NCI-H146 (cell line): ENCODE data around the gene APPL2.

ENCODE experiments used
- DNase-seq: peaks from one replicate; lab custom pipeline; 2025; lab: John Stamatoyannopoulos, UW

APPL2 gene

GRCh38 chr12:105235732-105236476, at the start of gene APPL2:
Gene APPL2, minus strand, starts transcription at chr12:105236174. Its CDS starts 162 bp downstream, at chr12:105236012.
- peak; percentile 93 for DNase-seq

- DNase-seq, result no peak
Measured at GRCh38 chr12:105285378-105285777, 49.4 kb upstream of the APPL2 start.

- DNase-seq, result no peak
Measured at GRCh38 chr12:105281694-105282049, 45.7 kb upstream of the APPL2 start.

GRCh38 chr12:105280966-105281693, 45.2 kb upstream of the APPL2 start:
- DNase-seq, result no peak

- DNase-seq, result peak; percentile 39
Measured at GRCh38 chr12:105279460-105280056, 43.6 kb upstream of the APPL2 start.

- peak; percentile 8 for DNase-seq
Measured at GRCh38 chr12:105278043-105278697, 42.2 kb upstream of the APPL2 start.

- DNase-seq, result peak; percentile 74
Measured at GRCh38 chr12:105275997-105276733, 40.2 kb upstream of the APPL2 start.

GRCh38 chr12:105274571-105274970, 38.6 kb upstream of the APPL2 start:
- DNase-seq, result no peak

GRCh38 chr12:105273601-105274000, 37.6 kb upstream of the APPL2 start:
- no peak for DNase-seq

GRCh38 chr12:105272814-105273416, 36.9 kb upstream of the APPL2 start:
- DNase-seq, result no peak

GRCh38 chr12:105272152-105272551, 36.2 kb upstream of the APPL2 start:
- no peak for DNase-seq

- DNase-seq, result no peak
Measured at GRCh38 chr12:105271364-105271763, 35.4 kb upstream of the APPL2 start.

- DNase-seq, result no peak
Measured at GRCh38 chr12:105270671-105271255, 34.8 kb upstream of the APPL2 start.

- DNase-seq, result no peak
Measured at GRCh38 chr12:105267711-105268110, 31.7 kb upstream of the APPL2 start.

- DNase-seq, result no peak
Measured at GRCh38 chr12:105264771-105265170, 28.8 kb upstream of the APPL2 start.

GRCh38 chr12:105262461-105263184, 26.6 kb upstream of the APPL2 start:
- no peak for DNase-seq

- DNase-seq, result no peak
Measured at GRCh38 chr12:105261010-105261409, 25.0 kb upstream of the APPL2 start.

GRCh38 chr12:105259226-105259625, 23.3 kb upstream of the APPL2 start:
- no peak for DNase-seq

- DNase-seq, result no peak
Measured at GRCh38 chr12:105257321-105257728, 21.4 kb upstream of the APPL2 start.

- no peak for DNase-seq
Measured at GRCh38 chr12:105256921-105257320, 20.9 kb upstream of the APPL2 start.
